K562 (cell line): ENCODE results near the gene PRMT7.

Experiments used
- ARID3B ChIP-seq: fragments of 250-450 bp; sonication (Bioruptor Pico); IDR thresholded peaks from 2 replicates; pipeline ENCODE4 v1.4.0; 2020; ENCODE audit warnings: borderline replicate concordance
- EZH2 ChIP-seq: IDR thresholded peaks from 2 replicates; pipeline ENCODE4 v1.6.1; 2012; ENCODE audit warnings: low read depth, mild to moderate bottlenecking, inconsistent platforms, low read length, borderline replicate concordance
- ZNF407 ChIP-seq: fragments of 450-650 bp; IDR thresholded peaks from 2 replicates; pipeline ENCODE4 v1.6.1; 2016; ENCODE audit warnings: low read depth

GRCh38 chr16:68338326-68339119 is 27.7 kb downstream of the PRMT7 start:
- TF ChIP-seq ARID3B (CRISPR knock-in tag) (no peak), ZNF407 (no peak), EZH2 (no peak)
